Measurements from ENCODE around the gene RAB3B. TPM values are rescaled to one million over a fixed set of nuclear protein-coding genes. Genes with fewer than 3 reads are reported as not detected.

RAB3B gene
- total RNA-seq, 1 donor from 2014 or later = not detected

DNA sequence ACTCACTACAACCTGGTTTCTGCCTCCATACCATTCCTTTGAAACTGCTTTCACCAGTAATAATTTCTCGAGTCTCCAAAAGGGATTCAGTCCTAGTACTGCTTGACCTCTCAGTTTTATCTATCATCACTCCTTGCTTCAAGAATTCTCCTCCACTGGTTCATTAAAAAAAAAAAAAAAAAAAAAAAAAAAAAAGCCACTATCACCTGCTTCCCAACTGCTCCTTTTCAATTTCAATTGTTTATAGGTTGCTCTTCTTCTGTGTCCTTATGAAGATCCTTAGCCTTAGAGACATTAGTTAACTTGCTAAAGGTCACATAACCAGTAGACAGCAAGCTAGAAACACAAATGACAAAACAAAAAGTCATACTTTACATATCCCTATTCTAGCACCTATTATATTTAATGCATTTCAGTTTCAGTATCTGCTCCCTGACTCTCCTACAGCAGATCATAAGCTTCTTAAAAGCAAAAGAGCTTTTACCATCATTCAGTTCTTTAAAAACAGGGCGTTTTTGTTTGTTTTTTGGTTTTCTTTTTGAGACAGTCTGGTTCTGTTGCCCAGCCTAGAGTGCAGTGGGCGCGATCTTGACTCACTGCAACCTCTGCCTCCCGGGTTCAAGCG is 119.0 kb downstream of the RAB3B start:
- H3K36me3 ChIP-seq = no peaks in the 10 kb centered on the region
- TF ChIP-seq, protein P1, sequence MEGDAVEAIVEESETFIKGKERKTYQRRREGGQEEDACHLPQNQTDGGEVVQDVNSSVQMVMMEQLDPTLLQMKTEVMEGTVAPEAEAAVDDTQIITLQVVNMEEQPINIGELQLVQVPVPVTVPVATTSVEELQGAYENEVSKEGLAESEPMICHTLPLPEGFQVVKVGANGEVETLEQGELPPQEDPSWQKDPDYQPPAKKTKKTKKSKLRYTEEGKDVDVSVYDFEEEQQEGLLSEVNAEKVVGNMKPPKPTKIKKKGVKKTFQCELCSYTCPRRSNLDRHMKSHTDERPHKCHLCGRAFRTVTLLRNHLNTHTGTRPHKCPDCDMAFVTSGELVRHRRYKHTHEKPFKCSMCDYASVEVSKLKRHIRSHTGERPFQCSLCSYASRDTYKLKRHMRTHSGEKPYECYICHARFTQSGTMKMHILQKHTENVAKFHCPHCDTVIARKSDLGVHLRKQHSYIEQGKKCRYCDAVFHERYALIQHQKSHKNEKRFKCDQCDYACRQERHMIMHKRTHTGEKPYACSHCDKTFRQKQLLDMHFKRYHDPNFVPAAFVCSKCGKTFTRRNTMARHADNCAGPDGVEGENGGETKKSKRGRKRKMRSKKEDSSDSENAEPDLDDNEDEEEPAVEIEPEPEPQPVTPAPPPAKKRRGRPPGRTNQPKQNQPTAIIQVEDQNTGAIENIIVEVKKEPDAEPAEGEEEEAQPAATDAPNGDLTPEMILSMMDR (IDR thresholded peaks at IDR 0.05) = no peak
- no peak for DNase-seq (ENCODE audit: low spot score in 2 of 2)
- H3K27ac ChIP-seq = no peak overlapping the region
- no peaks in the 10 kb centered on the region for H3K27me3 ChIP-seq
- peaks cover 5 to 13% of the 10 kb centered on the region in 2 donors for H3K4me1 ChIP-seq
- no peak overlapping the region for H3K4me3 ChIP-seq
- intact Hi-C loops (cut with DNase I) = no loop called here
- no peaks in the 10 kb centered on the region for H3K9me3 ChIP-seq

- no peaks in the 10 kb centered on the region for H3K9me3 ChIP-seq
- H3K4me1 ChIP-seq = peaks cover 4 to 7% of the 10 kb centered on the region in 2 donors
- no peaks in the 10 kb centered on the region for H3K36me3 ChIP-seq
- TF ChIP-seq, protein P1 (IDR thresholded peaks at IDR 0.05) = no peak
- intact Hi-C loops (cut with DNase I) = no loop called here
- no peak overlapping the region for H3K4me3 ChIP-seq
- H3K27me3 ChIP-seq = no peaks in the 10 kb centered on the region
- H3K27ac ChIP-seq = no peak overlapping the region
- DNase-seq (ENCODE audit: low spot score in 2 of 2) = no peak
These were observed 119.7 kb downstream of the RAB3B start for GRCh38 chr1:51870603-51871350.

DNA sequence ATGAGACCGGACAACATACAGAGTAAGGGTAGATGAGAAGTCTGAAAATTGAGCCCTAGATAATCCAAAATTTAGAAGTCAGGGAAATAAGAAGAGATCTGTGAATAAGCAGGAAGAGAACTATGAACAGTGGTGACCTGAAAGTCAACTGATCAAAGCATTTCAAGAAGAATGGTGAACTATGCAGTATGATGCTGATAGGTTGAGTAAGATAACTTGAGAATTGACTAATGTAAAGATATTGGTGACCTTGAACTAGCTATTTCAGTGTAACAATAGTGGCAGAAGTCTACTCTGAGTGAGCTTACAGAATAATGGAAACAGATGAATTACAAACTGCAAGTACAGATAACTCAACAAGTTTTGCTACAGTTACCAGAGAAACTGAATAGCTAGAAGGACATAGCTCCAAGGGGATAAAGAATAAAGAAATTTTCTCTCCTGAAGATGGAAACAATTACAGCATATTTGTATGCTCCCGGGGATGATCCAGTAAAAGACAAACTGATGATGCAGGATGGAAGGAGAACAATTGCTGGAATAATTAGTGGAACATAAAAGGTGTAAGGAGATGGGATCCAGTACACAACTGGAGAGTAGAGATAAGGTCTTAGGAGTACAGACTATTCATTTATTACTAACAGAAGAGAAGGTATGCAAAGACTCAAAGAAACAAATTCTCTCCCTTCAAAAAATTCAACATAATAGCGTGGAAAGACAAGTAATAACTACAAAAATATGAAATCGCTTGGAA is 122.8 kb downstream of the RAB3B start:
- TF ChIP-seq, protein P1 (IDR thresholded peaks at IDR 0.05) = no peak
- no peaks in the 10 kb centered on the region for H3K36me3 ChIP-seq

DNA sequence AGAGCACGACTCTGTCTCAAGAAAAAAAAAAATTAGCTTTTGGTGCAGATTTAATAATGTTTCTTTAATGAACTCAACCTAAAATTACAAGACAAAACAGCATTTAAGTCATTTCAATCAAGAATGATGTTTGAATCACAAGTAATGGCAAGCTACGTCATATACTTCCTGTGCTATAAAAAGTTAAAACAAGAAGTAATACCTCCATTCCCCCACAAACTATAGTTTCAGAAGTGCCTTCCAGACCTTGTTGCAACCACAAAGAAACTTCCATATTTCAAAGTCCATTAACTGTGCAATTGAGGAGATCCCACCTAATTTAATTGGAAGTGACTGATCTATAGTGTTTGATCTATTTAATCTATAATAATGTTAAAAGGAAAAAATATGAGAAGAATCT is 127.1 kb downstream of the RAB3B start:
- H3K36me3 ChIP-seq = no peaks in the 10 kb centered on the region
- H3K4me1 ChIP-seq = no peaks in the 10 kb centered on the region
- intact Hi-C loops (cut with DNase I) = no loop called here
- H3K9me3 ChIP-seq = no peaks in the 10 kb centered on the region
- TF ChIP-seq, protein P1 (IDR thresholded peaks at IDR 0.05) = no peak
- no peak for DNase-seq (ENCODE audit: low spot score in 2 of 2)
- no peak overlapping the region for H3K27ac ChIP-seq
- no peaks in the 10 kb centered on the region for H3K27me3 ChIP-seq
- no peak overlapping the region for H3K4me3 ChIP-seq

More for the DNA sequence above, 122.8 kb downstream of the RAB3B start:
- intact Hi-C loops (cut with DNase I) = no loop called here
- Histone ChIP-seq H3K27ac (no peak overlapping the region), H3K9me3 (no peaks in the 10 kb centered on the region), H3K4me1 (no peaks in the 10 kb centered on the region), H3K4me3 (no peak overlapping the region), H3K27me3 (no peaks in the 10 kb centered on the region)
- DNase-seq (ENCODE audit: low spot score in 2 of 2) = no peak

DNA sequence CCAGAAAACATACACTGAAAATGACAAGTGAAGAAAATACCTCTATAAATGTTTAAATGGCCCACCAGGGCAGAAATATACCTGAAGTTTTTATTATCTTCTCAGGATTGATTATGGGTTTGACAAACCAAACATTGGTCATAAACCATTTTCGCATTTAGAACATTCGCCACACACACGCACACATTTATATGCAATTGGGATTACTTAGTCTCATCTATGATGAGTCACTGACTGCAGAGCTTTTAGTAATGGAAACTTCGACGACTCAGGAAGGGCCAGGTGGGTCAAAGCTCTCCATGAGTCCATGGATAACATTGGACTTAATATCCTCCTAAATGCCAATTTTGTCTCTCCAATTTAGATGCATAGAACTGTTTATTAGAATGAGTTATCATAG is 128.8 kb downstream of the RAB3B start:
- Histone ChIP-seq H3K4me1 (no peaks in the 10 kb centered on the region), H3K4me3 (no peak overlapping the region), H3K36me3 (no peaks in the 10 kb centered on the region), H3K27ac (no peak overlapping the region), H3K9me3 (no peaks in the 10 kb centered on the region), H3K27me3 (no peaks in the 10 kb centered on the region)
- TF ChIP-seq, protein P1 (IDR thresholded peaks at IDR 0.05) = no peak
- DNase-seq (ENCODE audit: low spot score in 2 of 2) = no peak
- intact Hi-C loops (cut with DNase I) = no loop called here
